GM12878 (cell line): ENCODE measurements around the gene CELF2. TPM values are rescaled to one million over a fixed set of nuclear protein-coding genes. Genes with fewer than 3 reads are reported as not detected.

Experiments used
- ATAC-seq: fragments of 200-7000 bp; cut with Tn5 transposase; 3 replicates; pipeline ENCODE4 v1.9.1; 2020; ENCODE audit warnings: mild to moderate bottlenecking, moderate library complexity
- BruUV-seq: library from RNA; stranded (reverse); fragments of 400-500 nt; replicated peaks from 2 replicates; lab custom pipeline; 2021; lab: Mats Ljungman, UMichigan
- CTCF ChIA-PET: fragments of 300-600 bp; sonication (Branson Sonifier 250); formaldehyde crosslinking; extraction: SDS; loops from one replicate; lab custom pipeline; 2021; ENCODE audit warnings: inconsistent platforms; lab: Yijun Ruan, JAX
- POLR2A ChIA-PET: fragments of 350-600 bp; formaldehyde crosslinking; extraction: SDS; loops from one replicate; lab custom pipeline; 2021; ENCODE audit warnings: inconsistent platforms; lab: Charles Lee
- RAD21 ChIA-PET: fragments of 300-600 bp; sonication (Branson Sonifier 250); formaldehyde crosslinking; loops from one replicate; lab custom pipeline; 2023; ENCODE audit warnings: antibody characterized with exemption; ENCODE audit not compliant: unreplicated experiment; lab: Charles Lee
- SMC1A ChIA-PET: fragments of 300-600 bp; sonication (Branson Sonifier 250); formaldehyde crosslinking; loops from one replicate; lab custom pipeline; 2023; ENCODE audit not compliant: unreplicated experiment, uncharacterized antibody; lab: Charles Lee
- DNase-seq: peaks from one replicate; pipeline ENCODE4 v3.0.0-alpha.2; 2011; ENCODE audit warnings: low read depth, low spot score
- FAIRE-seq: peaks from 3 replicates; lab custom pipeline; 2011; peaks lifted over from hg19 to GRCh38; lab: Jason Lieb, UNC
- H2AFZ ChIP-seq: 2 replicates; pipeline ENCODE4 v1.6.0; 2011; ENCODE audit warnings: low read depth, low read length, control low read depth; ENCODE audit not compliant: control insufficient read depth
- H3K27ac ChIP-seq: 2 replicates; pipeline ENCODE4 v1.5.1; 2011; ENCODE audit warnings: control low read depth; ENCODE audit not compliant: control insufficient read depth, insufficient read depth
- H3K27me3 ChIP-seq, 2 experiments: replicated peaks in 1 of 2; 2 replicates each; pipeline versions ENCODE4 v1.6.0 to v1.6.1; 2011; ENCODE audit warnings: low read length in 1 of 2; ENCODE audit not compliant: control insufficient read depth in 2 of 2, insufficient read depth in 2 of 2
- H3K36me3 ChIP-seq, 2 experiments: 2 replicates each; pipeline ENCODE4 v1.5.1; 2011; ENCODE audit warnings: low read length in 1 of 2; ENCODE audit not compliant: control insufficient read depth in 2 of 2, insufficient read depth in 2 of 2
- H3K4me1 ChIP-seq: 2 replicates; pipeline ENCODE4 v1.6.1; 2011; ENCODE audit warnings: mild to moderate bottlenecking, low read length, moderate library complexity, mixed read lengths; ENCODE audit not compliant: control insufficient read depth, insufficient read depth
- H3K4me2 ChIP-seq: 2 replicates; pipeline ENCODE4 v1.6.0; 2011; ENCODE audit warnings: control low read depth; ENCODE audit not compliant: control insufficient read depth, insufficient read depth
- H3K4me3 ChIP-seq: fragments of 200-600 bp; sonication (generic); 2 replicates; pipeline ENCODE4 v1.5.1; 2016
- H3K79me2 ChIP-seq: 2 replicates; pipeline ENCODE4 v1.6.0; 2011; ENCODE audit warnings: low read length; ENCODE audit not compliant: control insufficient read depth, insufficient read depth
- H3K9ac ChIP-seq: 2 replicates; pipeline ENCODE4 v1.8.0; 2011; ENCODE audit warnings: low read length, control low read depth, mixed read lengths; ENCODE audit not compliant: control insufficient read depth, insufficient read depth
- H3K9me3 ChIP-seq: replicated peaks from 3 replicates; pipeline ENCODE4 v1.5.1; 2011; ENCODE audit warnings: mild to moderate bottlenecking, low read length; ENCODE audit not compliant: control insufficient read depth, insufficient read depth
- H4K20me1 ChIP-seq: 2 replicates; pipeline ENCODE4 v1.6.0; 2011; ENCODE audit not compliant: control insufficient read depth, insufficient read depth
- BMI1 ChIP-seq: fragments of 450-650 bp; IDR thresholded peaks from 2 replicates; pipeline ENCODE4 v1.6.1; 2016; ENCODE audit warnings: mild to moderate bottlenecking, moderate library complexity, borderline replicate concordance
- CREB1 ChIP-seq: IDR thresholded peaks from 2 replicates; pipeline ENCODE4 v1.6.1; 2012; ENCODE audit warnings: low read depth, mild to moderate bottlenecking, inconsistent platforms
- LARP7 ChIP-seq: fragments of 450-650 bp; IDR thresholded peaks from 2 replicates; pipeline ENCODE4 v1.6.1; 2017; ENCODE audit warnings: mild to moderate bottlenecking
- NKRF ChIP-seq: fragments of 450-650 bp; conservative IDR thresholded peaks from 2 replicates; pipeline ENCODE4 v1.6.1; 2017; ENCODE audit warnings: mild to moderate bottlenecking, moderate library complexity
- ZZZ3 ChIP-seq: IDR thresholded peaks from 2 replicates; pipeline ENCODE4 v1.6.1; 2011; ENCODE audit warnings: low read depth; ENCODE audit not compliant: control insufficient read depth, insufficient read length
- WGBS: methylation state at CpG from one replicate; pipeline ENCODE4 v1.1.6; 2016; ENCODE audit warnings: low lambda C conversion rate; ENCODE audit not compliant: insufficient replicate concordance, insufficient coverage; ENCODE audit errors: missing lambda C conversion rate; 5-methylcytosine and 5-hydroxymethylcytosine counted together
- in situ Hi-C: fragments of 300-500 bp; cut with MboI; formaldehyde crosslinking; loops from 9 replicates; pipeline ENCODE4 v1.14.3; 2018; ENCODE audit warnings: mixed read lengths
- intact Hi-C: fragments of 100-400 bp; cut with micrococcal nuclease; formaldehyde crosslinking; loops from one replicate; pipeline ENCODE4 v1.14.2; 2022; ENCODE audit not compliant: unreplicated experiment
- polyA plus RNA-seq, 11 experiments: library from polyadenylated mRNA; depleted of rRNA in 4 of 11; unstranded in 6 of 11; stranded (reverse) in 5 of 11; fragments of >200 nt; fragmentation: Nextera tagmentation in 4 of 11; fragmentation: Illumina TruSeq in 1 of 11; extraction: Ambion mirVana in 4 of 11; extraction: Trizol in 1 of 11; gene quantifications; 1 replicate in 1 of 11; 2 replicates in 10 of 11; pipeline versions ENCODE4 v1.2.1 to v1.2.3, GENCODE V29; 2011 to 2016; ENCODE audit warnings: inconsistent platforms in 2 of 11, missing spikeins in 2 of 11, low read depth in 1 of 11
- total RNA-seq, 4 experiments: library from RNA; depleted of rRNA in 3 of 4; stranded (reverse); fragments of >200 nt in 3 of 4; fragmentation: Illumina TruSeq in 1 of 4; extraction: Trizol in 1 of 4; gene quantifications; 2 replicates each; pipeline versions ENCODE4 v1.2.1 to v1.2.3, GENCODE V29; 2013 to 2021

The CELF2 gene
- total and polyA plus RNA-seq, 10 of the 15 experiments (the other 5 are each of a cell fraction or from before 2014, with no cell fraction given) = 20.8 to 129 (median 86.3) TPM

- ChIA-PET SMC1A (no interaction called here), RAD21 (no interaction called here), POLR2A (no interaction called here), CTCF (no interaction called here)
- no peaks in the 10 kb centered on the region for H3K9me3 ChIP-seq
- FAIRE-seq = no peak
- no peak overlapping the region for H3K4me2 ChIP-seq
- in situ Hi-C loops (no loop called here), intact Hi-C loops (no loop called here)
- H3K79me2 ChIP-seq = no peaks in the 10 kb centered on the region
- peaks cover 7% of the 10 kb centered on the region; the same call in 1 of the 2 replicates for H3K4me1 ChIP-seq
- no peak overlapping the region for H2AFZ ChIP-seq
- no peak for ATAC-seq
- H3K27ac ChIP-seq = no peak overlapping the region
- H4K20me1 ChIP-seq = no peaks in the 10 kb centered on the region
- H3K9ac ChIP-seq = no peak overlapping the region
- H3K36me3 ChIP-seq = no peaks in the 10 kb centered on the region
- 88% methylated on average over 10 of the region's 10 CpGs for WGBS
- DNase-seq = no peak
- no peak overlapping the region for H3K4me3 ChIP-seq
- TF ChIP-seq BMI1 (no peak), LARP7 (no peak), ZZZ3 (no peak), CREB1 (no peak), NKRF (no peak)
- H3K27me3 ChIP-seq = no peaks in the 10 kb centered on the region
- no TSS peak for BruUV-seq
Observed at GRCh38 chr10:11098666-11099065, 81.0 kb downstream of the CELF2 start.
